Mesodermal cell (in vitro differentiated cells): Measurements from ENCODE around the gene TERT.
"Not testable (repeated sequence)": the region's sequence is repeated elsewhere in the genome, so short reads cannot be mapped to it uniquely, and the experiment has no call there.

ENCODE experiments used
- H3K27ac ChIP-seq: 2 replicates; pipeline ENCODE4 v1.7.0; 2013; ENCODE audit warnings: mild to moderate bottlenecking, low read depth, low read length, moderate library complexity; ENCODE audit not compliant: severe bottlenecking
- H3K36me3 ChIP-seq: 2 replicates; pipeline ENCODE4 v1.7.1; 2013; ENCODE audit warnings: mild to moderate bottlenecking, low read length, moderate library complexity; ENCODE audit not compliant: control insufficient read depth, insufficient read depth
- H3K4me1 ChIP-seq: one replicate; pipeline ENCODE4 v1.7.1; 2013; ENCODE audit warnings: mild to moderate bottlenecking, low read length; ENCODE audit not compliant: insufficient read depth, control insufficient read depth, poor library complexity, severe bottlenecking
- H3K4me3 ChIP-seq: 2 replicates; pipeline ENCODE4 v1.7.0; 2013; ENCODE audit warnings: low read length, control low read depth, mild to moderate bottlenecking; ENCODE audit not compliant: insufficient read depth, poor library complexity, severe bottlenecking; ENCODE audit errors: extremely low read depth
- H3K9me3 ChIP-seq: 2 replicates; pipeline ENCODE4 v1.7.1; 2013; ENCODE audit warnings: mild to moderate bottlenecking, low read length, moderate library complexity; ENCODE audit not compliant: control insufficient read depth
- WGBS, 2 experiments: methylation state at CpG; one replicate each; pipeline ENCODE4 v1.1.5; 2013; ENCODE audit warnings: missing lambda C conversion rate in 2 of 2; ENCODE audit not compliant: insufficient coverage in 2 of 2; 5-methylcytosine and 5-hydroxymethylcytosine counted together

TERT gene

DNA sequence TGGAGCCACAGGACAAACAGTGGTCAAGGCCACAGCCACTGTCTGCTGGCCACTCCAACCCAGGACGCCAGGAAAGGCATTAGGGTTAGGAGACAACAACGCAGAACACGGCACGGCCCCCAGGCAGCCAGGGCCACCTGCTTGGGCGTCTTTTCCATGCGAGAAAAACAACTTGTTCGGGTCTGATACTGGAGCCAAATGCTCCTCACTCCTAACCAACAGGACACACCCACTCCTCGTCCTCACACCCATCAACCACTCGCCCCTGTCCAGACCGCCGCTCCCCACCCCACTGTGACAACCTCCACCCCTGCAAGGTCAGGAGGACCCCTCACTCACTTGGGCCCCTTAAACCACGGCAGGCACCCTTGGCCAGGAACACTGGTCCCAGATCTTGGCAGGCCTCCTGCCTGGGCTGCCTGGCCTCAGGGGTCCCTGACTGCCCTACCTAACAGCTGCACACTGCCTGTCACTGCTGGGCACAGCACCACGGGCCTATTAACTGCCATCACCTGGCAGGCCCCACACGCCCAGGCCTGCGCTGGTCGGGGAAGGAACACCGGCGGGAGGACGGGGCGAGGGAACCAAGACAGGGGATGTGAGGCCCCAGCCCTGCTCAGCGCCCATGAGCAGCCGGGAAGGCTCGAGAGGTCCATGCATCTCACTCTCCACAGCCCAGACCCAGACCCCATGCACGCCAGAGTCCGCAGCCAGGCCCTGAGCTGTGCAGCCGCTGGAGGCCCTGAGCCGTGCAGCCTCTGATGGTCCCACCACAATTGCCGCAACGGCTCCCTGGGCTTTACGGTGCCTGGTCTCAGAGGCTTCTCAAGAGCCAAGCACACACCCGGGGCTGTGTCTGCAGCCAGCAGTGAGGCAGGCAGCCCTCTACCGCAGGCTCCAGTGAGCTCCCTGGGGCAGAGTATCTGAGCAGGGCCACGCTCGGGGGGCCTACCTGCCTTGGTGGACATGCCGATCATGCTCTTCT, 36.3 kb upstream of the TERT start:
- WGBS, 2 experiments, result 96 to 98% methylated on average over 33 of the region's 35 CpGs
- Histone ChIP-seq H3K27ac (no peak overlapping the region), H3K36me3 (peaks cover 79% of the 10 kb centered on the region), H3K4me1 (peaks cover 6% of the 10 kb centered on the region), H3K9me3 (peaks cover 30% of the 10 kb centered on the region), H3K4me3 (no peak overlapping the region)

DNA sequence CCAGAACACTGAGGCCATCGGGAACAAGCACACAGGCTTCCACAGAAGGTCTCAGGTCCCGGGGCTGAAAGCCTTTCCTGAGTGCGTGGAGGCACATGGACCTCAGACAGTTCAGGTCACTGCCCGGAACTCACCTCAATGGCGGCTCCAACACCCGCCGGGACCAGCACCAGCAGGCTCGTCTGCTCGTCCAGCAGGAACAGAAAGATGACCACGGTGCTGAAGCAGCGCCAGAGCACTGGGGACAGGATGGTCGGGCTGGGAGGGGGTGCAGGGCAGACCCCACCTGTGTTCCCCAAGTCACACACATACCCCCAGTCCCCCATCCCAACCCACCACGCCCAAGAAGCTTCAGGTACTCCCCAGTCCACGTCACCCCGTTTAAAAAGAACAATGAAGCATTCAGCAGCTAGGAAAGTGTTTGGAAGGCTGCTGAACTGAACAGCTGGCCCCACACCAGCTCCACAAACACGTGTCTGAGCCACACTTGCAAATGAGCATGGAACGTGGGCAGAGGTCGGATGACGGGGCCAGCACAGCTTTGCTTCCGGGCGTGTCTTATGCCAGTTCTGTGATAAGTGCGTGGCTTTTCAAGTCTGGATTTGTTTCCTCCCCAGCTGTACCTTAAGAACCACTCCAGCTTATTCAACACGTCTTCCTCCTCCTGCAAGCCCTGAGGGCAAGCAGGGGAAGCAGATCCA, 35.4 kb upstream of the TERT start:
- Histone ChIP-seq H3K9me3 (peaks cover 36% of the 10 kb centered on the region), H3K4me1 (peaks cover 6% of the 10 kb centered on the region), H3K27ac (no peak overlapping the region), H3K36me3 (peaks cover 79% of the 10 kb centered on the region), H3K4me3 (no peak overlapping the region)
- 97 to 98% methylated on average over 15 to 23 of the region's 23 CpGs for WGBS, 2 experiments

DNA sequence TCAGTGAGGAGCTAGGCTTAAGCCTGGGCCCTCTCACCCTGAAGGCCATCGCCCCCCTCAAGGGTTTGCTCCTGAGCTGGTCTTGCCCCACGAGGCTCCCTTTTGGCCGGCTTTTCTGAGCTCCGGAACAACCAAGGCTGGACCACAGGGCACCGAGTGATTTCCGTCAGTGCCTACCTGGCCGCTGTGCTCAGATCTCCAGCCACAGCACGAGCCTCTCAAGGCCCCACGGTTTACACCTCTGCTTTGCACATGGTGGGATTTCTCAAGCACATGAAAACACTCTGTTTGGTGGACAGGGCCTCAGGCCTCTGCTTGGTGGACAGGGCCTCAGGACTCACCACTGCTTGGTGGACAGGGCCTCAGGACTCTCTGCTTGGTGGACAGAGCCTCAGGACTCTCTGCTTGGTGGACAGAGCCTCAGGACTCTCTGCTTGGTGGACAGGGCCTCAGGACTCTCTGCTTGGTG, 34.3 kb upstream of the TERT start:
- H3K27ac ChIP-seq, result peak overlapping the region; percentile 93
- H3K4me3 ChIP-seq, result no peak overlapping the region
- H3K36me3 ChIP-seq, result peaks cover 79% of the 10 kb centered on the region

DNA sequence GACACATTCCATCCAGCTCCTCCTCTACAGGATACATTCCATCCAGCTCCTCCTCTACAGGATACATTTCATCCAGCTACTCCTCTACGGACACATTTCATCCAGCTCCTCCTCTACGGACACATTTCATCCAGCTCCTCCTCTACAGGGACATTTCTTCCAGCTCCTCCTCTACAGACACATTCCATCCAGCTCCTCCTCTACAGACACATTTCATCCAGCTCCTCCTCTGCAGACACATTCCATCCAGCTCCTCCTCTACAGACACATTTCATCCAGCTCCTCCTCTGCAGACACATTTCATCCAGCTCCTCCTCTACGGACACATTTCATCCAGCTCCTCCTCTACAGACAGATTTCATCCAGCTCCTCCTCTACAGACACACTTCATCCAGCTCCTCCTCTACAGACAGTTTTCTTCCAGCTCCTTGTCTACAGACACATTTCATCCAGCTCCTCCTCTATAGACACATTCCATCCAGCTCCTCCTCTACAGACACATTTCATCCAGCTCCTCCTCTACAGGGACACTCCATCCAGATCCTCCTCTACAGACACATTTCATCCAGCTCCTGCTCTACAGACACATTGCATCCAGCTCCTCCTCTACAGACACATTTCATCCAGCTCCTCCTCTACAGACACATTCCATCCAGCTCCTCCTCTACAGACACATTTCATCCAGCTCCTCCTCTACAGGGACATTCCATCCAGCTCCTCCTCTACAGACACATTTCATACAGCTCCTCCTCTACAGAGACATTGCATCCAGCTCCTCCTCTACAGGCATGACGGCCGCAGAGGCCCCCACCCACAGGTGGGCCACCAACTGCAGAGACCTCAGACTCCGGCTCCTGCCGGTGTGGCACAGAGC, 33.6 kb upstream of the TERT start:
- Histone ChIP-seq H3K9me3 (peaks cover 39% of the 10 kb centered on the region), H3K36me3 (peaks cover 79% of the 10 kb centered on the region), H3K27ac (peak overlapping the region; percentile 93)
- not testable (repeated sequence) for H3K4me1 ChIP-seq, H3K4me3 ChIP-seq
- 76 to 87% methylated on average over 3 to 7 of the region's 7 CpGs for WGBS, 2 experiments

More for the DNA sequence above, 34.3 kb upstream of the TERT start:
- Histone ChIP-seq H3K9me3 (peaks cover 39% of the 10 kb centered on the region), H3K4me1 (peaks cover 6% of the 10 kb centered on the region)
- 92 to 95% methylated on average over 8 to 9 of the region's 9 CpGs for WGBS, 2 experiments

DNA sequence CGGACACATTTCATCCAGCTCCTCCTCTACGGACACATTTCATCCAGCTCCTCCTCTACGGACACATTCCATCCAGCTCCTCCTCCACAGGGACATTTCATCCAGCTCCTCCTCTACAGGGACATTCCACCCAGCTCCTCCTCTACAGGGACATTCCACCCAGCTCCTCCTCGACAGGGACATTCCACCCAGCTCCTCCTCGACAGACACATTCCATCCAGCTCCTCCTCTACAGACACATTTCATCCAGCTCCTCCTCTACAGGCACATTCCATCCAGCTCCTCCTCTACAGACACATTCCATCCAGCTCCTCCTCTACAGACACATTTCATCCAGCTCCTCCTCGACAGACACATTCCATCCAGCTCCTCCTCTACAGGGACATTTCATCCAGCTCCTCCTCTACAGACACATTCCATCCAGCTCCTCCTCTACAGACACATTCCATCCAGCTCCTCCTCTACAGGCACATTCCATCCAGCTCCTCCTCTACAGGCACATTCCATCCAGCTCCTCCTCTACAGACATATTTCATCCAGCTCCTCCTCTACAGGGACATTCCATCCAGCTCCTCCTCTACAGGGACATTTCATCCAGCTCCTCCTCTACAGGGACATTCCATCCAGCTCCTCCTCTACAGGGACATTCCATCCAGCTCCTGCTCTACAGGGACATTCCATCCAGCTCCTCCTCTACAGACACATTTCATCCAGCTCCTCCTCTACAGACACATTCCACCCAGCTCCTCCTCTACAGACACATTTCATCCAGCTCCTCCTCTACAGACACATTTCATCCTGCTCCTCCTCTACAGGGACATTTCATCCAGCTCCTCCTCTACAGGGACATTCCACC, 32.3 kb upstream of the TERT start:
- Histone ChIP-seq H3K36me3 (peaks cover 78% of the 10 kb centered on the region), H3K9me3 (peaks cover 39% of the 10 kb centered on the region), H3K27ac (peak overlapping the region; percentile 98)
- H3K4me1 ChIP-seq, H3K4me3 ChIP-seq: not testable (repeated sequence)
- WGBS, 2 experiments, result 79 to 89% methylated on average over 6 of the region's 6 CpGs

DNA sequence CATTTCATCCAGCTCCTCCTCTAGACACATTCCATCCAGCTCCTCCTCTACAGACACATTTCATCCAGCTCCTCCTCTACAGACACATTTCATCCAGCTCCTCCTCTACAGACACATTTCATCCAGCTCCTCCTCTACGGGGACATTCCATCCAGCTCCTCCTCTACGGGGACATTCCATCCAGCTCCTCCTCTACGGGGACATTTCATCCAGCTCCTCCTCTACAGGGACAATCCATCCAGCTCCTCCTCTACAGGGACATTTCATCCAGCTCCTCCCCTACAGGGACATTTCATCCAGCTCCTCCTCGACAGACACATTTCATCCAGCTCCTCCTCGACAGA, 31.6 kb upstream of the TERT start:
- not testable (repeated sequence) for H3K4me3 ChIP-seq, H3K4me1 ChIP-seq
- 88 to 93% methylated on average over 5 of the region's 5 CpGs for WGBS, 2 experiments
- Histone ChIP-seq H3K36me3 (peaks cover 78% of the 10 kb centered on the region), H3K9me3 (peaks cover 36% of the 10 kb centered on the region), H3K27ac (peak overlapping the region; percentile 98)

DNA sequence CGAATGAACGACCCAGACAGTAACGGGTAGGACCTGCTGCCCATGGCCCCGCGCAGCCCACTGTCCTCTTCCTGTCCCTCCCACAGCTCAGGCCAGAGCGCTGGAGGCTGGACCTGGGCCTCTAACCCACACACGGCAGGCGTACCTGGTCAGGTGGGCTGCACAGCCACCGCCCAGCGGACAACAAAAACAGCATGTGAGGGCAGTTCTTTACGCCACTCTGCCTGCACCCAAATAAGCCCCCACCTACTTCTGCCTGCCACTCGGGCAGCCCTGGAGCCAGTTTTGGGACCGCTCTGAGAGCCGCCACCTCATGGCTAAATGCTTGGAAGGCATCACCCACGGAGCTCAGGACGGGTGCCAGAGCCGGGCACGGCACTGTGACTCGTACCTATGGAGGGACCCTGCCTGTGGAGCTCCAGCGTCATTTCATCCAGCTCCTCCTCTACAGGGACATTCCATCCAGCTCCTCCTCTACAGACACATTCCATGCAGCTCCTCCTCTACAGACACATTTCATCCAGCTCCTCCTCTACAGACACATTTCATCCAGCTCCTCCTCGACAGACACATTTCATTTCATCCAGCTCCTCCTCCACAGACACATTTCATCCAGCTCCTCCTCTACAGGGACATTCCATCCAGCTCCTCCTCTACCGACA, 31.1 kb upstream of the TERT start:
- Histone ChIP-seq H3K4me1 (peaks cover 6% of the 10 kb centered on the region), H3K36me3 (peaks cover 78% of the 10 kb centered on the region), H3K4me3 (no peak overlapping the region), H3K9me3 (peaks cover 31% of the 10 kb centered on the region), H3K27ac (peak overlapping the region; percentile 98)
- WGBS, 2 experiments, result 94 to 97% methylated on average over 20 to 21 of the region's 22 CpGs

DNA sequence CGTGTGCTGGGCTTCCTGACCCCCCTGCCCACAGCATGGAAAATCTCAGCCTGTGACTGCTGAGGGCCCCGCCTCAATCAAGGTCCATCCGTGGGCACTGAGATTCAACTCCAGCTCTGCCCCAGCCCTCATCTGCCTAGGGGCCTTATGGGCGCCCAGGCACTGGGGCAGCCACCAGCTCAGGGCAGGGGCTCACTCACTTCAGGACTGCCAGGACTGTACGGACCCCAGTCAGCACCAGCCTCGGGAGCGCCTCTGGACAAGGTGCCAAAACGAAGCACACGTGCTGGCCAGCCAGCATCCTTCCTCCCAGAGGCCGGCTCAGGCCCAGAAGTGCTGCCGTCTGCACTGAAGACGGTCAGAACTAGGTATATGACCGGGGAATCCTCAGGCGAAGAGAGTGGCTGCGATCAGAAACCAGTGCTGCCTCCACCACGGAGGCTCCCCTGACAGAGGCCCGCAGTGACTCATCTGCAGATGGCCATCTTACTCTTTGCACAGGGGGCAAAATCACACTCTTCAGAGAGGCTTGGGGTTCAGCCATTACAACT, 30.4 kb upstream of the TERT start:
- peaks cover 78% of the 10 kb centered on the region for H3K36me3 ChIP-seq
- H3K4me1 ChIP-seq, result peaks cover 6% of the 10 kb centered on the region
- H3K9me3 ChIP-seq, result peaks cover 25% of the 10 kb centered on the region
- WGBS, 2 experiments, result 95 to 97% methylated on average over 17 of the region's 17 CpGs
- H3K4me3 ChIP-seq, result no peak overlapping the region
- no peak overlapping the region for H3K27ac ChIP-seq

DNA sequence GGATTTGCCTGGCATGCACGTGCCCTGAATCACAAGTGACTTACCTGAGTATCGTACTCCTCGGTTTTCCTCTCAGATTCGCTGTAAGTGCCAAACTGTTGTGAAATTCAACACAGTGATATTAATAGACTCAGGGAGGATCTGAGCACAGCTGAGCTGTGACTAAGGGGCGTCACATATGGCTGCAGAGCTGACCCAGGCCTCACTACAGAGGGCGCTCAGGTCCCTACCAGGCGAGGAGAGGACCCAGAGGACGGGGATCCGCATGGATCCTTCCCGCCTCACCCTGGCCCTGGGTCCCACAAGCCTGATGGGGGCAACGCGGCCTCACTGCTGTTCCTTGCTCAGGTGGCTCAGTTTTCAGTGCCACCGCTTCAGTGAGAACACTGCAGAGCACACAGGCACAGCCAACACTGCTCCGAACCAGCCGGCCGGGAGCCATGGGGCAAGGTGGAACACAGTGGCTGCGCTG, 29.9 kb upstream of the TERT start:
- Histone ChIP-seq H3K4me1 (peaks cover 6% of the 10 kb centered on the region), H3K27ac (no peak overlapping the region), H3K4me3 (no peak overlapping the region), H3K36me3 (peaks cover 78% of the 10 kb centered on the region), H3K9me3 (peaks cover 20% of the 10 kb centered on the region)
- 92 to 97% methylated on average over 17 of the region's 17 CpGs for WGBS, 2 experiments
